K562 (cell line): ENCODE results near the gene GIT2.

Source experiments
- CEBPB ChIP-seq: fragments of 450-650 bp; IDR thresholded peaks from 2 replicates; pipeline ENCODE4 v1.6.1; 2016; ENCODE audit warnings: missing genetic modification characterization, missing compliant biosample characterization
- ETS2 ChIP-seq: IDR thresholded peaks from 2 replicates; pipeline ENCODE4 v1.6.1; 2016; ENCODE audit warnings: borderline replicate concordance, missing genetic modification characterization, mild to moderate bottlenecking, moderate library complexity, missing compliant biosample characterization; ENCODE audit not compliant: poor library complexity, severe bottlenecking
- ETV5 ChIP-seq: sonication (generic); formaldehyde crosslinking; IDR thresholded peaks from 2 replicates; pipeline ENCODE4 v1.4.0; 2020; ENCODE audit warnings: low read depth, mild to moderate bottlenecking, missing genetic modification reagents
- EZH2 ChIP-seq: IDR thresholded peaks from 2 replicates; pipeline ENCODE4 v1.6.1; 2012; ENCODE audit warnings: low read depth, mild to moderate bottlenecking, inconsistent platforms, low read length, borderline replicate concordance
- GTF2F1 ChIP-seq: IDR thresholded peaks from 2 replicates; pipeline ENCODE4 v1.6.1; 2011; ENCODE audit warnings: low read depth, low read length, improper control_type of control experiment
- NFIC ChIP-seq: fragments of 450-650 bp; IDR thresholded peaks from 2 replicates; pipeline ENCODE4 v1.6.1; 2017; ENCODE audit warnings: mild to moderate bottlenecking, inconsistent platforms
- POLR2A ChIP-seq: fragments of 450-650 bp; conservative IDR thresholded peaks from 2 replicates; pipeline ENCODE4 v1.6.1; 2016
- SMC3 ChIP-seq: conservative IDR thresholded peaks from 2 replicates; pipeline ENCODE4 v1.6.1; 2011; ENCODE audit warnings: low read depth, low read length, improper control_type of control experiment; ENCODE audit not compliant: insufficient read depth
- ZNF311 ChIP-seq: fragments of 250-450 bp; sonication (Bioruptor Pico); IDR thresholded peaks from 2 replicates; pipeline ENCODE4 v1.4.0; 2020; ENCODE audit warnings: mild to moderate bottlenecking, moderate library complexity
- TF ChIP-seq, protein P1 (sequence below), 3 experiments: IDR thresholded peaks in 2 of 3; conservative IDR thresholded peaks in 1 of 3; 2 replicates each; pipeline ENCODE4 v1.5.1; 2011 to 2012; ENCODE audit warnings: low read length in 3 of 3, mild to moderate bottlenecking in 3 of 3, control low read depth in 2 of 3, improper control_type of control experiment in 1 of 3, inconsistent platforms in 1 of 3, low read depth in 1 of 3, mixed read lengths in 1 of 3, moderate library complexity in 1 of 3; ENCODE audit not compliant: insufficient read depth in 2 of 3
- TF ChIP-seq, protein P2 (sequence below): sonication (generic); formaldehyde crosslinking; IDR thresholded peaks from 2 replicates; pipeline ENCODE4 v1.8.1; 2022; ENCODE audit warnings: missing genetic modification reagents
- TF ChIP-seq, protein P3 (sequence below): sonication (generic); formaldehyde crosslinking; IDR thresholded peaks from 2 replicates; pipeline ENCODE4 v1.8.1; 2023; ENCODE audit warnings: mild to moderate bottlenecking, missing genetic modification reagents

DNA sequence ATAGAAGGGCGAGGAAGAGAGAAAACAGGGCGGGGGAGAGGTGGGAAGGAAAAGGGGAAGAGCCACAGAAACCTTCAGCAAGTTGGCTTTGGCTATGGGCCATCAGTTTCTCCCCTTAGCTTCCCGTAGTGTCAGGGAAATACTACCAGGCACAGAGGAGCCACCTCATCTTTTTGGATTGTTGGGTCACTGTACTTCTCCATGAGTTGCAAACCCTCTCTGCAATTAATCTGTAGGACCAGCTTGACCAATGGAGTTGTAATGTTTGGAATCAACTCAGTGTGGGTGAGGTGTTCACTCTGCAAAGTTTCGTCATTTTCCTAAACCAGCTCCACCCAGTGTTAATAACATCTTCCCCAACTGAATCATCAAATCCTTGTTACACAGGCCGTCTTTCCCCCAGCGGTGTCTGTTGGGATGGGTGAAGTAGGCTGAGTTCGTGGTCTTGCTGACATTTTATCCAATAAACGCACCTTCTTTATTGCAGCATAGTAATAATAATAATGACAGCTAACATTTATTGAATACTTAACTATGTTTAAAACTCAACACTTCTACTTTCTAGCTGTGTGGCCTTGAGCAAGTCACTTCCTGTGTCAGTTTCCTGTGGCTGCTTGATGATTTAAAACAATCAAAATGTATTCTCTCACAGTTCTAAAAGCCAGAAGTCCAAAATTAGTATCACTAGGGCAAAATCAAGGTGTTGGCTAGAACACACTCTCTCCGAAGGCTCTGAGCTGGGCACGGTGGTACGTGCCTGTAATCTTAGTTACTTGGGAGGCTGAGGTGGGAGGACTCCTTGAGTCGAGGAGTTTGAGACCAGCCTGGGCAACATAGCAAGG is 107.8 kb downstream of the GIT2 start:
- no peak for TF ChIP-seq ETV5 (CRISPR knock-in tag)
- no peak for TF ChIP-seq GTF2F1
- TF ChIP-seq, protein P1, sequence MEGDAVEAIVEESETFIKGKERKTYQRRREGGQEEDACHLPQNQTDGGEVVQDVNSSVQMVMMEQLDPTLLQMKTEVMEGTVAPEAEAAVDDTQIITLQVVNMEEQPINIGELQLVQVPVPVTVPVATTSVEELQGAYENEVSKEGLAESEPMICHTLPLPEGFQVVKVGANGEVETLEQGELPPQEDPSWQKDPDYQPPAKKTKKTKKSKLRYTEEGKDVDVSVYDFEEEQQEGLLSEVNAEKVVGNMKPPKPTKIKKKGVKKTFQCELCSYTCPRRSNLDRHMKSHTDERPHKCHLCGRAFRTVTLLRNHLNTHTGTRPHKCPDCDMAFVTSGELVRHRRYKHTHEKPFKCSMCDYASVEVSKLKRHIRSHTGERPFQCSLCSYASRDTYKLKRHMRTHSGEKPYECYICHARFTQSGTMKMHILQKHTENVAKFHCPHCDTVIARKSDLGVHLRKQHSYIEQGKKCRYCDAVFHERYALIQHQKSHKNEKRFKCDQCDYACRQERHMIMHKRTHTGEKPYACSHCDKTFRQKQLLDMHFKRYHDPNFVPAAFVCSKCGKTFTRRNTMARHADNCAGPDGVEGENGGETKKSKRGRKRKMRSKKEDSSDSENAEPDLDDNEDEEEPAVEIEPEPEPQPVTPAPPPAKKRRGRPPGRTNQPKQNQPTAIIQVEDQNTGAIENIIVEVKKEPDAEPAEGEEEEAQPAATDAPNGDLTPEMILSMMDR (IDR thresholded peaks at IDR 0.05 in 2 of 3, conservative IDR thresholded peaks at IDR 0.05 in 1 of 3; ENCODE audit: insufficient read depth in 2 of 3, low read depth in 1 of 3, low read length in 3 of 3): no peak
- peak; percentile 46; the same call in 1 of the 2 replicates for TF ChIP-seq NFIC
- TF ChIP-seq, protein P2, sequence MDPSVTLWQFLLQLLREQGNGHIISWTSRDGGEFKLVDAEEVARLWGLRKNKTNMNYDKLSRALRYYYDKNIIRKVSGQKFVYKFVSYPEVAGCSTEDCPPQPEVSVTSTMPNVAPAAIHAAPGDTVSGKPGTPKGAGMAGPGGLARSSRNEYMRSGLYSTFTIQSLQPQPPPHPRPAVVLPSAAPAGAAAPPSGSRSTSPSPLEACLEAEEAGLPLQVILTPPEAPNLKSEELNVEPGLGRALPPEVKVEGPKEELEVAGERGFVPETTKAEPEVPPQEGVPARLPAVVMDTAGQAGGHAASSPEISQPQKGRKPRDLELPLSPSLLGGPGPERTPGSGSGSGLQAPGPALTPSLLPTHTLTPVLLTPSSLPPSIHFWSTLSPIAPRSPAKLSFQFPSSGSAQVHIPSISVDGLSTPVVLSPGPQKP (CRISPR knock-in tag): no peak
- no peak for TF ChIP-seq POLR2A
- TF ChIP-seq ETS2 (tag): no peak
- TF ChIP-seq EZH2: no peak
- TF ChIP-seq, protein P3, sequence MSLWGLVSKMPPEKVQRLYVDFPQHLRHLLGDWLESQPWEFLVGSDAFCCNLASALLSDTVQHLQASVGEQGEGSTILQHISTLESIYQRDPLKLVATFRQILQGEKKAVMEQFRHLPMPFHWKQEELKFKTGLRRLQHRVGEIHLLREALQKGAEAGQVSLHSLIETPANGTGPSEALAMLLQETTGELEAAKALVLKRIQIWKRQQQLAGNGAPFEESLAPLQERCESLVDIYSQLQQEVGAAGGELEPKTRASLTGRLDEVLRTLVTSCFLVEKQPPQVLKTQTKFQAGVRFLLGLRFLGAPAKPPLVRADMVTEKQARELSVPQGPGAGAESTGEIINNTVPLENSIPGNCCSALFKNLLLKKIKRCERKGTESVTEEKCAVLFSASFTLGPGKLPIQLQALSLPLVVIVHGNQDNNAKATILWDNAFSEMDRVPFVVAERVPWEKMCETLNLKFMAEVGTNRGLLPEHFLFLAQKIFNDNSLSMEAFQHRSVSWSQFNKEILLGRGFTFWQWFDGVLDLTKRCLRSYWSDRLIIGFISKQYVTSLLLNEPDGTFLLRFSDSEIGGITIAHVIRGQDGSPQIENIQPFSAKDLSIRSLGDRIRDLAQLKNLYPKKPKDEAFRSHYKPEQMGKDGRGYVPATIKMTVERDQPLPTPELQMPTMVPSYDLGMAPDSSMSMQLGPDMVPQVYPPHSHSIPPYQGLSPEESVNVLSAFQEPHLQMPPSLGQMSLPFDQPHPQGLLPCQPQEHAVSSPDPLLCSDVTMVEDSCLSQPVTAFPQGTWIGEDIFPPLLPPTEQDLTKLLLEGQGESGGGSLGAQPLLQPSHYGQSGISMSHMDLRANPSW (CRISPR knock-in tag): no peak
- no peak for TF ChIP-seq ZNF311
- TF ChIP-seq CEBPB (tag): peak; percentile 39; the same call in 1 of the 2 replicates
- TF ChIP-seq SMC3: no peak
